IMR-90 (cell line): ENCODE results near the gene ARGLU1. TPM values are rescaled to one million over a fixed set of nuclear protein-coding genes. Genes with fewer than 3 reads are reported as not detected.

Experiments used
- ATAC-seq: fragments of 200-7000 bp; cut with Tn5 transposase; 2 replicates; pipeline ENCODE4 v1.9.1; 2020; ENCODE audit warnings: low read depth, mild to moderate bottlenecking, moderate library complexity
- BruUV-seq: library from RNA; stranded (reverse); fragments of 400-500 nt; replicated peaks from 2 replicates; lab custom pipeline; 2021; lab: Mats Ljungman, UMichigan
- CTCF ChIA-PET: fragments of 300-600 bp; formaldehyde crosslinking; extraction: SDS; loops from one replicate; lab custom pipeline; 2021; ENCODE audit warnings: antibody characterized with exemption; lab: Yijun Ruan, JAX
- POLR2A ChIA-PET: fragments of 300-600 bp; sonication (Branson Sonifier 250); formaldehyde crosslinking; loops from one replicate; lab custom pipeline; 2022; ENCODE audit warnings: antibody characterized with exemption; ENCODE audit not compliant: unreplicated experiment; lab: Charles Lee
- DNase-seq: peaks from one replicate; pipeline ENCODE4 v3.0.0; 2013
- H2AFZ ChIP-seq: replicated peaks from 2 replicates; pipeline ENCODE3; 2013; ENCODE audit warnings: low read length, mild to moderate bottlenecking; ENCODE audit not compliant: poor library complexity
- H2AK5ac ChIP-seq: 2 replicates; pipeline ENCODE4 v1.6.1; 2013; ENCODE audit warnings: low read depth, low read length, inconsistent platforms
- H2AK9ac ChIP-seq: replicated peaks from 2 replicates; pipeline ENCODE3; 2013; ENCODE audit warnings: mild to moderate bottlenecking, low read depth, low read length, moderate library complexity; ENCODE audit not compliant: poor library complexity
- H2BK120ac ChIP-seq: 2 replicates; pipeline ENCODE4 v1.6.1; 2013; ENCODE audit warnings: low read depth, low read length, inconsistent platforms
- H2BK15ac ChIP-seq: 3 replicates; pipeline ENCODE4 v1.6.1; 2013; ENCODE audit warnings: low read depth, low read length, inconsistent platforms
- H2BK20ac ChIP-seq: 2 replicates; pipeline ENCODE4 v1.6.1; 2013; ENCODE audit warnings: low read depth, mild to moderate bottlenecking, inconsistent platforms, low read length, moderate library complexity
- H2BK5ac ChIP-seq: 2 replicates; pipeline ENCODE4 v1.6.1; 2013; ENCODE audit warnings: mild to moderate bottlenecking, low read depth, low read length, inconsistent platforms; ENCODE audit not compliant: poor library complexity, severe bottlenecking
- H3K14ac ChIP-seq: replicated peaks from 2 replicates; pipeline ENCODE4 v1.6.1; 2013; ENCODE audit warnings: low read depth, low read length, inconsistent platforms
- H3K18ac ChIP-seq: 2 replicates; pipeline ENCODE4 v1.6.1; 2013; ENCODE audit warnings: low read depth, low read length, control low read depth
- H3K23ac ChIP-seq: 2 replicates; pipeline ENCODE4 v1.6.1; 2013; ENCODE audit warnings: low read depth, low read length, inconsistent platforms
- H3K27ac ChIP-seq: 2 replicates; pipeline ENCODE4 v1.5.1; 2013; ENCODE audit warnings: mild to moderate bottlenecking, control low read depth, low read length; ENCODE audit not compliant: insufficient read depth
- H3K27me3 ChIP-seq: 2 replicates; pipeline ENCODE4 v1.6.1; 2013; ENCODE audit warnings: low read length; ENCODE audit not compliant: control insufficient read depth, insufficient read depth
- H3K36me3 ChIP-seq: 2 replicates; pipeline ENCODE4 v1.6.1; 2013; ENCODE audit warnings: low read length, mixed read lengths; ENCODE audit not compliant: control insufficient read depth, insufficient read depth
- H3K4ac ChIP-seq: 2 replicates; pipeline ENCODE4 v1.6.1; 2013; ENCODE audit warnings: low read depth, low read length, inconsistent platforms
- H3K4me1 ChIP-seq: 2 replicates; pipeline ENCODE4 v1.6.1; 2013; ENCODE audit warnings: low read length, mixed read lengths; ENCODE audit not compliant: control insufficient read depth, insufficient read depth
- H3K4me2 ChIP-seq: 2 replicates; pipeline ENCODE4 v1.6.1; 2013; ENCODE audit warnings: low read depth, mild to moderate bottlenecking, control low read depth, low read length, moderate library complexity
- H3K4me3 ChIP-seq: 2 replicates; pipeline ENCODE4 v1.5.1; 2013; ENCODE audit warnings: low read depth, mild to moderate bottlenecking, control low read depth, low read length, moderate library complexity; ENCODE audit not compliant: insufficient read depth
- H3K56ac ChIP-seq: 2 replicates; pipeline ENCODE4 v1.6.1; 2013; ENCODE audit warnings: low read length, inconsistent platforms; ENCODE audit not compliant: insufficient read depth; ENCODE audit errors: extremely low read depth
- H3K79me1 ChIP-seq, 2 experiments: 2 replicates each; pipeline ENCODE4 v1.6.1; 2013; ENCODE audit warnings: low read length in 2 of 2, inconsistent platforms in 1 of 2, low read depth in 1 of 2
- H3K9ac ChIP-seq: 2 replicates; pipeline ENCODE4 v1.6.1; 2013; ENCODE audit warnings: low read depth, low read length, control low read depth
- H3K9me1 ChIP-seq: 2 replicates; pipeline ENCODE4 v1.6.1; 2013; ENCODE audit warnings: low read length, inconsistent platforms; ENCODE audit not compliant: insufficient read depth
- H3K9me3 ChIP-seq: 2 replicates; pipeline ENCODE4 v1.6.1; 2013; ENCODE audit warnings: low read length; ENCODE audit not compliant: control insufficient read depth, insufficient read depth
- H4K20me1 ChIP-seq: 2 replicates; pipeline ENCODE4 v1.6.1; 2013; ENCODE audit warnings: low read length, inconsistent platforms; ENCODE audit not compliant: insufficient read depth
- H4K5ac ChIP-seq: 2 replicates; pipeline ENCODE4 v1.6.1; 2013; ENCODE audit warnings: mild to moderate bottlenecking, low read depth, low read length, control low read depth
- H4K8ac ChIP-seq, 2 experiments: 2 replicates each; pipeline ENCODE4 v1.6.1; 2013; ENCODE audit warnings: low read depth in 2 of 2, low read length in 2 of 2, control low read depth in 1 of 2, inconsistent platforms in 1 of 2
- H4K91ac ChIP-seq: 2 replicates; pipeline ENCODE4 v1.6.1; 2013; ENCODE audit warnings: low read depth, low read length, inconsistent platforms; ENCODE audit not compliant: insufficient read depth
- MAZ ChIP-seq: IDR thresholded peaks from 2 replicates; pipeline ENCODE4 v1.6.1; 2012; ENCODE audit warnings: low read depth, mild to moderate bottlenecking, low read length, improper control_type of control experiment, moderate library complexity, borderline replicate concordance
- NFE2L2 ChIP-seq: fragments of 150-350 bp; IDR thresholded peaks from 2 replicates; pipeline ENCODE4 v1.6.1; 2016; ENCODE audit warnings: low read depth, mild to moderate bottlenecking, low read length
- POLR2A ChIP-seq: IDR thresholded peaks from 2 replicates; pipeline ENCODE4 v1.6.1; 2012; ENCODE audit warnings: mild to moderate bottlenecking, low read depth, low read length
- RAD21 ChIP-seq: IDR thresholded peaks from 2 replicates; pipeline ENCODE4 v1.6.1; 2012; ENCODE audit warnings: low read length, improper control_type of control experiment
- RCOR1 ChIP-seq: IDR thresholded peaks from 2 replicates; pipeline ENCODE4 v1.6.1; 2012; ENCODE audit warnings: mild to moderate bottlenecking, low read length, improper control_type of control experiment; ENCODE audit not compliant: insufficient replicate concordance
- WGBS, 2 experiments: methylation state at CpG; one replicate each; pipeline versions ENCODE4 v1.1.5 to v1.1.7; 2013; ENCODE audit warnings: missing lambda C conversion rate in 2 of 2; ENCODE audit not compliant: insufficient read length in 1 of 2; ENCODE audit errors: extremely low coverage in 2 of 2; 5-methylcytosine and 5-hydroxymethylcytosine counted together
- dilution Hi-C: fragments of 300-500 bp; cut with HindIII; formaldehyde crosslinking; loops from one replicate; pipeline ENCODE4 v1.14.3; 2018; ENCODE audit warnings: low sequenced_read_pairs; ENCODE audit not compliant: unreplicated experiment
- in situ Hi-C: fragments of 300-500 bp; cut with MboI; formaldehyde crosslinking; loops from 3 replicates; pipeline ENCODE4 v1.14.3; 2019; ENCODE audit warnings: low sequenced_read_pairs, inconsistent platforms, mixed read lengths
- intact Hi-C: fragments of 100-400 bp; cut with micrococcal nuclease; formaldehyde crosslinking; loops from 2 replicates; pipeline ENCODE4 v1.10.0; 2022
- polyA plus RNA-seq, 3 experiments: library from polyadenylated mRNA; depleted of rRNA; stranded (reverse); fragments of >200 nt; gene quantifications; 2 replicates each; pipeline ENCODE4 v1.2.3, GENCODE V29; 2012; ENCODE audit warnings: low replicate concordance in 1 of 3
- total RNA-seq: library from RNA; depleted of rRNA; stranded (reverse); fragments of >200 nt; gene quantifications from 2 replicates; pipeline ENCODE4 v1.2.3, GENCODE V29; 2012
- TF ChIP-seq, protein P1 (sequence below): conservative IDR thresholded peaks from 2 replicates; pipeline ENCODE4 v1.5.1; 2012; ENCODE audit warnings: mild to moderate bottlenecking, low read depth, low read length, improper control_type of control experiment
- TF ChIP-seq, protein P2 (sequence below): fragments of 150-350 bp; IDR thresholded peaks from 2 replicates; pipeline ENCODE4 v1.6.1; 2017; ENCODE audit warnings: mild to moderate bottlenecking, antibody characterized with exemption, low read length, low read depth

ARGLU1 gene
- total and polyA plus RNA-seq, 2 of the 4 experiments (the other 2 are of a cell fraction) = 11.1 to 51.4 TPM

- H3K9me1 ChIP-seq = no peaks in the 10 kb centered on the region
- H3K27me3 ChIP-seq = no peaks in the 10 kb centered on the region
- no peak overlapping the region for H3K23ac ChIP-seq
- ChIA-PET CTCF (no interaction called here), POLR2A (no interaction called here)
- in situ Hi-C loops = loop anchor here (10.0 to 25.0 kb wide), 4 partner anchors 1093 to 1956 kb away; no protein-coding TSS in a partner anchor
- H2BK20ac ChIP-seq = no peak overlapping the region
- intact Hi-C loops = loop anchor here (5.0 to 10.0 kb wide), 4 partner anchors 1086 to 1393 kb away; no protein-coding TSS in a partner anchor
- no peak overlapping the region for H4K8ac ChIP-seq
- H4K5ac ChIP-seq = no peak overlapping the region
- H2AK5ac ChIP-seq = no peak overlapping the region
- no peak overlapping the region for H3K27ac ChIP-seq
- no peak overlapping the region for H2BK5ac ChIP-seq
- no peak overlapping the region for H2AK9ac ChIP-seq
- H4K20me1 ChIP-seq = no peaks in the 10 kb centered on the region
- no peak overlapping the region for H4K91ac ChIP-seq
- no CpG with 5 or more reads among the region's 11 CpGs for WGBS, 2 experiments
- H3K56ac ChIP-seq = no peak overlapping the region
- H3K36me3 ChIP-seq = no peaks in the 10 kb centered on the region
- no peaks in the 10 kb centered on the region for H3K9me3 ChIP-seq
- H2BK120ac ChIP-seq = no peak overlapping the region
- ATAC-seq (no peak), DNase-seq (no peak)
- no peak overlapping the region for H3K18ac ChIP-seq
- H3K4ac ChIP-seq = no peak overlapping the region
- BruUV-seq = no TSS peak
- TF ChIP-seq, protein P1, sequence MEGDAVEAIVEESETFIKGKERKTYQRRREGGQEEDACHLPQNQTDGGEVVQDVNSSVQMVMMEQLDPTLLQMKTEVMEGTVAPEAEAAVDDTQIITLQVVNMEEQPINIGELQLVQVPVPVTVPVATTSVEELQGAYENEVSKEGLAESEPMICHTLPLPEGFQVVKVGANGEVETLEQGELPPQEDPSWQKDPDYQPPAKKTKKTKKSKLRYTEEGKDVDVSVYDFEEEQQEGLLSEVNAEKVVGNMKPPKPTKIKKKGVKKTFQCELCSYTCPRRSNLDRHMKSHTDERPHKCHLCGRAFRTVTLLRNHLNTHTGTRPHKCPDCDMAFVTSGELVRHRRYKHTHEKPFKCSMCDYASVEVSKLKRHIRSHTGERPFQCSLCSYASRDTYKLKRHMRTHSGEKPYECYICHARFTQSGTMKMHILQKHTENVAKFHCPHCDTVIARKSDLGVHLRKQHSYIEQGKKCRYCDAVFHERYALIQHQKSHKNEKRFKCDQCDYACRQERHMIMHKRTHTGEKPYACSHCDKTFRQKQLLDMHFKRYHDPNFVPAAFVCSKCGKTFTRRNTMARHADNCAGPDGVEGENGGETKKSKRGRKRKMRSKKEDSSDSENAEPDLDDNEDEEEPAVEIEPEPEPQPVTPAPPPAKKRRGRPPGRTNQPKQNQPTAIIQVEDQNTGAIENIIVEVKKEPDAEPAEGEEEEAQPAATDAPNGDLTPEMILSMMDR = no peak
- no peak for TF ChIP-seq RAD21
- TF ChIP-seq NFE2L2 = no peak
- no peak for TF ChIP-seq POLR2A
- TF ChIP-seq, protein P2, sequence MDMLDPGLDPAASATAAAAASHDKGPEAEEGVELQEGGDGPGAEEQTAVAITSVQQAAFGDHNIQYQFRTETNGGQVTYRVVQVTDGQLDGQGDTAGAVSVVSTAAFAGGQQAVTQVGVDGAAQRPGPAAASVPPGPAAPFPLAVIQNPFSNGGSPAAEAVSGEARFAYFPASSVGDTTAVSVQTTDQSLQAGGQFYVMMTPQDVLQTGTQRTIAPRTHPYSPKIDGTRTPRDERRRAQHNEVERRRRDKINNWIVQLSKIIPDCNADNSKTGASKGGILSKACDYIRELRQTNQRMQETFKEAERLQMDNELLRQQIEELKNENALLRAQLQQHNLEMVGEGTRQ = no peak
- no peak for TF ChIP-seq RCOR1
- no peak for TF ChIP-seq MAZ
- no peak overlapping the region for H3K4me3 ChIP-seq
- peaks cover 15 to 39% of the 10 kb centered on the region in 2 experiments; a peak in 3 of 4 replicates for H3K79me1 ChIP-seq
- dilution Hi-C loops = no loop called here
- H2AFZ ChIP-seq = no peak overlapping the region
- no peak overlapping the region for H3K14ac ChIP-seq
- no peak overlapping the region for H3K4me2 ChIP-seq
- peaks cover 5% of the 10 kb centered on the region; the same call in 1 of the 2 replicates for H3K4me1 ChIP-seq
- H3K9ac ChIP-seq = no peak overlapping the region
- no peak overlapping the region for H2BK15ac ChIP-seq
Measured at GRCh38 chr13:106530171-106530851, 37.6 kb downstream of the ARGLU1 start.
